Activated CD4-positive, alpha-beta T cell treated with anti-CD3 and anti-CD28 coated beads, Interleukin-2, Interleukin-4, amounts not matched to agents 100 ng/mL and 50 ng/mL, durations not matched to agents 16 hours and 8 hours (primary cell): Measurements from ENCODE around the gene HBE1.
"Not testable (repeated sequence)": the region's sequence is repeated elsewhere in the genome, so short reads cannot be mapped to it uniquely, and the experiment has no call there.

Experiments used
- DNase-seq: peaks from one replicate; pipeline ENCODE4 v3.0.0-alpha.2; 2020; ENCODE audit warnings: low spot score

Gene HBE1

DNA sequence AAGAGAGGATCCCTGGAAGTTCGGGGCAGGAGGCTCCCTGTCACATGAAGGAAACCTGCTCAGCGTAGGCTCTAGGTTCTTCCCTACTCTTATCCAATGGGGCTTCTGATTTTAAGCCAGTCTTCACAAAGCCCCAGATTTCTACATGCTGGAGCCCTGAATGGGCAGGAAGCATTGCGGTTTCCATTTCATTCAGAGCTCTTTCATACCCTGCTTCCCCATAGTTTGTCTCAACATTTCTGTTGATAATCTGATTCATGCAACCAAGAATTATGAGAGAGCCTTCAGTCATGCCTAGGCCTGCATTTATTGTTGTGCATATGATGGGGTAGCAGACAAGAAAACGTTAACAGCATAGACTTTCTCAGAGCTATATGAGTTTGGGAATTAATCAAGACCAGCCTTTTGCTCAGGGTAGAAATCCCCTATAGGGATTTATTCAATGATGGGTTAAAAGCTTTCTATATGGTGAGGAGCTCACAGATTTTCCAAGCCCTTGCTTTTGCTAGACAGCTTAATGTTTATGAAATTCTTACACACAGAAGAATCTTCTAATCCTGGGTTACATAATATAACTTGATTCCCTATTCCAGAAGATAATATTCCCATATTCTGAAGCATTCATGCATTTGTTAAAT lies 16.1 kb upstream of the HBE1 start:
- no peak for DNase-seq

GRCh38 chr11:5284637-5285036 lies 14.9 kb upstream of the HBE1 start:
- DNase-seq, result no peak

DNA sequence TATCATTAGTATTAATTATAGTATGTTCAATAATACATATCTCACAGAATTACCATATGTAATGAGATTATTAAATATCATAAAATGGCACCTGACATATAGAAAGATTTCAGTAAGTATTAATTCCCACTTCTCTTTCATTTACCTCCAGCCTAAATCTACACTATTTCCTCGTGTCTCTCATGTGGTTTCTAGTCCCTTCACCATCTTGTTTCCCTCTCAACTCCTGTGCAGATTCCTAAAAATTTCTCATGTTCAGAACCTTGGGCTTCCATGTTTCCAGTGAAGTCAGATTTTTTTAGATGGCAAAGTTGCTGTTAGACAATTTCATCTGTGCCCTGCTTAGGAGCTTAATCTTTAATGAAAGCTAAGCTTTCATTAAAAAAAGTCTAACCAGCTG lies 14.1 kb upstream of the HBE1 start:
- DNase-seq, result no peak

DNA sequence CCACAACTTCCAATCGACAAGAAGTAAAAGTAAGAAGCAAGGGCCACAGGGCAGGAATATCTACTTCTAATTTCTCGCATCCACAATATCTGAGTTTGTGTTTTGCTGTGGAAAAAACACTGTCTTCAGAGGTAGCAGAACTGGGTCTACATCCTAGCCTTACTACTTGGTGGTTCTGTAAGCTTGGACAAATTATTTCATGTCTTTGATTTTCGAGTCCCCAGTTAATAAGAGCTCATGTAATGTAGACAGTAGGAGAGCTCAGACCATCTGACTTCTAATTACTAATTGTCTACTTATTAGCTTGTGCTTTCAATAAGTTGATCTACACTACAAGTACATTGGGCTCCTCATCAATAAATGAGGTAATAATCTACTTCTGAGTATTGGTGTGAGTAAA lies 13.3 kb upstream of the HBE1 start:
- DNase-seq, result no peak

GRCh38 chr11:5282628-5283027 lies 12.9 kb upstream of the HBE1 start:
- DNase-seq, result no peak

DNA sequence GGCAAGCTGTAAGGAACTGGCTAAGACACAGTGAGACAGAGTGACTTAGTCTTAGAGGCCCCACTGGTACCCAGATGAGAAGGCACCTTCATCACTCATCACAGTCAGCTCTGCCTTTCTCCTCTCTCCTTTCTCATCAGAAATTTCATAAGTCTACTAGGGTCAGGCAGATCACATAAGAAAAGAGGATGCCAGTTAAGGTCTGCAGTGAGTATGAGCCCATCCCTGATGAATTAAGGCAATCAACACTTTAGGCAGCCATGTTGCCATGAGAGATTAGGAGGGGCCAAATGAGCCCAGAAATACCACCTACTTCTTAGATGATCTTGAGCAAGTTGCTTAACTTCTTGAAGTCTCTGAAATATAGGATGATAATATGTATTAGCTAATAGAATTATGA lies 11.9 kb upstream of the HBE1 start:
- no peak for DNase-seq

DNA sequence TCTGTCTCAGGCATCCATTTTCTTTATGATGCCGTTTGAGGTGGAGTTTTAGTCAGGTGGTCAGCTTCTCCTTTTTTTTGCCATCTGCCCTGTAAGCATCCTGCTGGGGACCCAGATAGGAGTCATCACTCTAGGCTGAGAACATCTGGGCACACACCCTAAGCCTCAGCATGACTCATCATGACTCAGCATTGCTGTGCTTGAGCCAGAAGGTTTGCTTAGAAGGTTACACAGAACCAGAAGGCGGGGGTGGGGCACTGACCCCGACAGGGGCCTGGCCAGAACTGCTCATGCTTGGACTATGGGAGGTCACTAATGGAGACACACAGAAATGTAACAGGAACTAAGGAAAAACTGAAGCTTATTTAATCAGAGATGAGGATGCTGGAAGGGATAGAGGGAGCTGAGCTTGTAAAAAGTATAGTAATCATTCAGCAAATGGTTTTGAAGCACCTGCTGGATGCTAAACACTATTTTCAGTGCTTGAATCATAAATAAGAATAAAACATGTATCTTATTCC lies 10.9 kb upstream of the HBE1 start:
- DNase-seq, result peak; percentile 74

DNA sequence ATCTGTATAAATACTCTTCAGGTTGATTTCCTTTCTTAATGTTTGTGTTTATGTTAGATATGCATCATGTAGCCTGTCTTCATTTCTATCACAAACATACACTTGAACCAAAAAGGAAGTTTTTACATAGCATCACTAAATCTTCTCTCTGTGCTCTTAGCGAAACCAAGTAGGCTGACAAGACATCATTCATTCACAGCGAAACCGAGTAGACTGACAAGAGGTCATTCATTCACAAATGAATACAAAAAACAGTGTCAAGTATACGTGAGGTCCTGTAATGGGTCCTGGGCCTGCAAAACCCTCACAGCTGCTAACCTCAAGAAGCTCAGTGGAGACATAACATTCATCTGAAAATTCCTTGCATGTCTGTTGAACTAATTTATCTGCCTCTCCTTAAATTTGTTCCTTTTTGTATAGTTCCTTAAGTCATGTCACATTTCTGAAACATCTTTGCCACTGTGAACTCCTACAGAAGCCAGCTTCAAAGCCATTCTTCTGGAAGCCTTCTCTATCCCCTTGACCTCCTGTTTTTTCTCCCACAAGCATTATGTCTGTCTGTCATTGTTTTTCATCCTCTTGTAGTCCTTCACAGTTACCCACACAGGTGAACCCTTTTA lies 9.8 kb upstream of the HBE1 start:
- DNase-seq, result no peak

DNA sequence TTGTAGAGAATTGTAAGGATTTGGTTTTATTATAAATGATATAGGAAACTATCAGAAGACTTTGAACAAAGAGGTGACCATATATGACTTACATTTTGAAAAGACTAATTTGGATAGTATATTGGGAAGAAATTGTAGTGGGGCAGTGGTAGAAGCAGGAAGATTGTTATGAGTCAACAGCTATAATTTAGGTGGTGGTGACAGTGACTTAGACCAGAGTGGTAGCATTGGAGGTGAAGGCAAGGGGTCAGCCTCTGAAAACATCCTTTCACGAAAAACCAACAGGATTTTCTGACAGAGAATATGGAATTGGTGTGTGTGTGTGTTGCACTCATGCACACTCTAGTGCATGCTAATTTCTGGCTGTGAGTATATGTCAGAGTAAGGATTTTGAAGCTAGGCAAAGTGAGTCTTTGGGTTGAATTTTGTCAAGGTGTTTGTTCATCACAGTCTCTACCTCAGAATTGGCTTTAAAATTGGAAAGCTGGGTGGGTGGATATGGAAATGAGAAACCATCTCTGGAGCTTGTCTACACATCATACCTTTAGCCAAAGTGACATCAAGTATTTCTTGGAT lies 8.2 kb upstream of the HBE1 start:
- no peak for DNase-seq

GRCh38 chr11:5276697-5277096 lies 7.0 kb upstream of the HBE1 start:
- DNase-seq, result no peak

GRCh38 chr11:5275369-5276110 lies 5.8 kb upstream of the HBE1 start:
- DNase-seq, result no peak

DNA sequence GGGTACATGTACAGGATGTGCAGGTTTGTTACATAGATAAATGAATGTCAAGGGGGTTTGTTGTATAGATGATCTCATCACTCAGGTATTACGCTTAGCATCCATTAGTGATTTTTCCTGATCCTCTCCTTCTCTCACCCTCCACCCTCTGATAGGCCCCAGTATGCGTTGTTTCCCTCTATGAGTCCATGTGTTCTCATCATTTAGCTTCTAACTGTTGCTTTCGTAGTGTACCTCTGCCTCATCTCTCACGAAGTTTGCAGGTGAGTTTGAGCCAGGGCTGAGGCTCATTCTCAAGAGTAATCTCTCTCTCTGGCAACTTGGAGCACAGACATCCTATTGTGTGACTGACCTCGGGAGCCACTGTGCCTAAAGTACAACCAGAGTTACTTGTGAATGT lies 4.7 kb upstream of the HBE1 start:
- DNase-seq, result no peak

DNA sequence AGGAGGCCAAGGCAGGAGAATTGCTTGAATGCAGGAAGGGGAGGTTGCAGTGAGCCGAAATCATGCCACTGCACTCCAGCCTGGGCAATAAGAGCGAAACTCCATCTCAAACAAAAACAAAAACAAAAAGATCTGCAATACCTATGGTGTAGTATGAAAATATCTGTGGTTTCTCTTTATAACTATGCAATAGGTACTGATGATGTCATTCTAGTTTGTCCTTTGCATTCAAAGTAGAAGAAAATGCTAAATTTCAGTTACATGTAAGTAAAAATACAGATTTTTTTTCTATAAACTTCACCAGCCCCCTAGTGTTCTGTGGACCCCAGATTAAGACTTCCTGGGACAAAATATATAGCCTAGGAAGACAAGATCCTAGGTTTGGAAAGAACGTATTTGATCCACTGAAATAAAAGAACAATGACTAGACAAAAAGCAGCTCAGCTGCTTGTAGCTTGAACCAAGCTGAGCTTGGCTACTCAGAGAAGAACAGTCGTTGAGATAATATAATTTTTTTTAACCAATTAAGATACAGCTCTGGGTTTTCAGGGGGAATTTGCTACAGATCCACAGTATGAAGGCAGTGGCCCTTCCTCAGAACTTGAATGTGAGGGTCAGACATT lies 2.8 kb upstream of the HBE1 start:
- DNase-seq, result no peak

GRCh38 chr11:5267033-5267563 lies 2.6 kb downstream of the HBE1 start:
- DNase-seq, result no peak

GRCh38 chr11:5266609-5267008 lies 3.1 kb downstream of the HBE1 start:
- DNase-seq, result no peak

DNA sequence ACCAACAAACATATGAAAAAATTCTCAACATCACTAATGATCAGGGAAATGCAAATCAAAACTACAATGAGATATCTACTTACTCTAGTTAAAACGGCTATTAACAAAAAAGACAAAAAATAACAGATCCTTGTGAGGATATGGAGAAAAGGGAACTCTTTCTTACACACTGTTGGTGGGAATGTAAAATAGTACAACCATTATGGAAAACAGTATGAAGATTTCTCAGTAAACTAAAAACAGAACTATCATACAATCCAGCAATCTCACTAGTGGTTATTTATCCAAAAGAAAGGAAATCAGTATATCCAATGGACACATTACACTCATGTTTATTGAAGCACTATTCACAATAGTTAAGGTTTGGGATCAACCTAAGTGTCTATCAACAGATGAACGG lies 3.9 kb downstream of the HBE1 start:
- DNase-seq, result no peak

DNA sequence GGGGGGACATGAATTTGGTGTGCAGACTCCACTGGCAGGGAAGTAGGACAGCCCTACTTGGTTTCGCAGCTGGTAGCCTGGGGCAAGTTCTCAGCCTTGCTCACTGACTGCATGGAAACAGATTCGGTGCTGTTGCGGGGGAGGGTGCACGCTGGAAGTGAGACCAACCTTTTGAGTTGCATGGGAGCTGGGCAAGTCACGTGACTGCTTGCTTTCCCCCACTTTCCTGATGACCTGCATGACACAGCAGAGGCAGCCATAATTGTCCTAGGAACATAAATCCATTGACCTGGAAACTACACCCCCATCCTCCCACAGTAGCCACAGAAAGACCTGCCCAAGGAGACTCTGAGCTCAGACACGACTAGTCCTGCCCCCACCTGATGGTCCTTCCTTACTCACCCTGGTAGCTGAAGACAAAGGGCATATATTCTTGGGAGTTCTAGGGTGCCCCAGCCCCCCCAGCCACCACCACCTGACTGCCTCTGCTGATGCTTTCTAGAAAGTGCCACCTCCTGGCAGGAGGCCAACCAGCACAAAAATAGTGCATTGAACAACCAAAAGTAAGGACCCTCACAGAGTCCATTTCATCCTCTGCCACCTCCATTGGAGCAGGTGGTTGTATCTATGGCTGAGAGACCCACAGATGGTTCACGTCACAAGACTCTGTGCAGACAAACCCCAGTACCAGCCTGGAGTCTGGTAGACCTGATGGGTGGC lies 11.0 kb downstream of the HBE1 start:
- no peak for DNase-seq

- no peak for DNase-seq
Observed at GRCh38 chr11:5257296-5257695, 12.4 kb downstream of the HBE1 start.

DNA sequence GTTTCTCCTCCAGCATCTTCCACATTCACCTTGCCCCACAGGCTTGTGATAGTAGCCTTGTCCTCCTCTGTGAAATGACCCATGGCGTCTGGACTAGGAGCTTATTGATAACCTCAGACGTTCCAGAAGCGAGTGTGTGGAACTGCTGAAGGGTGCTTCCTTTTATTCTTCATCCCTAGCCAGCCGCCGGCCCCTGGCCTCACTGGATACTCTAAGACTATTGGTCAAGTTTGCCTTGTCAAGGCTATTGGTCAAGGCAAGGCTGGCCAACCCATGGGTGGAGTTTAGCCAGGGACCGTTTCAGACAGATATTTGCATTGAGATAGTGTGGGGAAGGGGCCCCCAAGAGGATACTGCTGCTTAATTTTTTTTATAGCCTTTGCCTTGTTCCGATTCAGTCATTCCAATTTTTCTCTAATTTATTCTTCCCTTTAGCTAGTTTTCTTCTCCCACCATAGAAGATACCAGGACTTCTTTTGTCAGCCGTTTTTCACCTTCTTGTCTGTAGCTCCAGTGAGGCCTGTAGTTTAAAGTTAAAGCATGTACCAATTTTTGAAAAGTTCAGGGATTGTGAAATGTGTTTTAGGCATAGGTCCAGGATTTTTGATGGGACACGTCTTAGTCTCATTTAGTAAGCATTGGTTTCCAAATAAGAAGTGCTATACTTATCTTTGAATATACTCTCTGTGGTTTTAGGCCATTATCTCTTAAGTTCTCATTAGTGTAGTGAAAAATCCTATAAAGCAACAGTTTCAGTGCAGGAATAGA lies 14.9 kb downstream of the HBE1 start, which contains the start of gene HBG2:
Gene HBG2 (minus strand): TSS at position 136 of the 768 bp plus-strand sequence. CDS start 53 bp downstream, at position 83.
- DNase-seq, result not testable (repeated sequence)

GRCh38 chr11:5254023-5254422 lies 15.7 kb downstream of the HBE1 start:
- DNase-seq, result not testable (repeated sequence)

- not testable (repeated sequence) for DNase-seq
Observed at GRCh38 chr11:5253440-5253839, 16.3 kb downstream of the HBE1 start.
